IMR-90 (cell line): ENCODE results near the gene ARMC9. TPM values are rescaled to one million over a fixed set of nuclear protein-coding genes. Genes with fewer than 3 reads are reported as not detected.

Experiments
- ATAC-seq: fragments of 200-7000 bp; cut with Tn5 transposase; 2 replicates; pipeline ENCODE4 v1.9.1; 2020; ENCODE audit warnings: low read depth, mild to moderate bottlenecking, moderate library complexity
- BruUV-seq: library from RNA; stranded (reverse); fragments of 400-500 nt; replicated peaks from 2 replicates; lab custom pipeline; 2021; lab: Mats Ljungman, UMichigan
- CTCF ChIA-PET: fragments of 300-600 bp; formaldehyde crosslinking; extraction: SDS; loops from one replicate; lab custom pipeline; 2021; ENCODE audit warnings: antibody characterized with exemption; lab: Yijun Ruan, JAX
- POLR2A ChIA-PET: fragments of 300-600 bp; sonication (Branson Sonifier 250); formaldehyde crosslinking; loops from one replicate; lab custom pipeline; 2022; ENCODE audit warnings: antibody characterized with exemption; ENCODE audit not compliant: unreplicated experiment; lab: Charles Lee
- DNase-seq: peaks from one replicate; pipeline ENCODE4 v3.0.0; 2013
- H2AFZ ChIP-seq: replicated peaks from 2 replicates; pipeline ENCODE3; 2013; ENCODE audit warnings: low read length, mild to moderate bottlenecking; ENCODE audit not compliant: poor library complexity
- H2AK5ac ChIP-seq: 2 replicates; pipeline ENCODE4 v1.6.1; 2013; ENCODE audit warnings: low read depth, low read length, inconsistent platforms
- H2AK9ac ChIP-seq: replicated peaks from 2 replicates; pipeline ENCODE3; 2013; ENCODE audit warnings: mild to moderate bottlenecking, low read depth, low read length, moderate library complexity; ENCODE audit not compliant: poor library complexity
- H2BK120ac ChIP-seq: 2 replicates; pipeline ENCODE4 v1.6.1; 2013; ENCODE audit warnings: low read depth, low read length, inconsistent platforms
- H2BK15ac ChIP-seq: 3 replicates; pipeline ENCODE4 v1.6.1; 2013; ENCODE audit warnings: low read depth, low read length, inconsistent platforms
- H2BK20ac ChIP-seq: 2 replicates; pipeline ENCODE4 v1.6.1; 2013; ENCODE audit warnings: low read depth, mild to moderate bottlenecking, inconsistent platforms, low read length, moderate library complexity
- H2BK5ac ChIP-seq: 2 replicates; pipeline ENCODE4 v1.6.1; 2013; ENCODE audit warnings: mild to moderate bottlenecking, low read depth, low read length, inconsistent platforms; ENCODE audit not compliant: poor library complexity, severe bottlenecking
- H3K14ac ChIP-seq: replicated peaks from 2 replicates; pipeline ENCODE4 v1.6.1; 2013; ENCODE audit warnings: low read depth, low read length, inconsistent platforms
- H3K18ac ChIP-seq: 2 replicates; pipeline ENCODE4 v1.6.1; 2013; ENCODE audit warnings: low read depth, low read length, control low read depth
- H3K23ac ChIP-seq: 2 replicates; pipeline ENCODE4 v1.6.1; 2013; ENCODE audit warnings: low read depth, low read length, inconsistent platforms
- H3K27ac ChIP-seq: 2 replicates; pipeline ENCODE4 v1.5.1; 2013; ENCODE audit warnings: mild to moderate bottlenecking, control low read depth, low read length; ENCODE audit not compliant: insufficient read depth
- H3K27me3 ChIP-seq: 2 replicates; pipeline ENCODE4 v1.6.1; 2013; ENCODE audit warnings: low read length; ENCODE audit not compliant: control insufficient read depth, insufficient read depth
- H3K36me3 ChIP-seq: 2 replicates; pipeline ENCODE4 v1.6.1; 2013; ENCODE audit warnings: low read length, mixed read lengths; ENCODE audit not compliant: control insufficient read depth, insufficient read depth
- H3K4ac ChIP-seq: 2 replicates; pipeline ENCODE4 v1.6.1; 2013; ENCODE audit warnings: low read depth, low read length, inconsistent platforms
- H3K4me1 ChIP-seq: 2 replicates; pipeline ENCODE4 v1.6.1; 2013; ENCODE audit warnings: low read length, mixed read lengths; ENCODE audit not compliant: control insufficient read depth, insufficient read depth
- H3K4me2 ChIP-seq: 2 replicates; pipeline ENCODE4 v1.6.1; 2013; ENCODE audit warnings: low read depth, mild to moderate bottlenecking, control low read depth, low read length, moderate library complexity
- H3K4me3 ChIP-seq: 2 replicates; pipeline ENCODE4 v1.5.1; 2013; ENCODE audit warnings: low read depth, mild to moderate bottlenecking, control low read depth, low read length, moderate library complexity; ENCODE audit not compliant: insufficient read depth
- H3K56ac ChIP-seq: 2 replicates; pipeline ENCODE4 v1.6.1; 2013; ENCODE audit warnings: low read length, inconsistent platforms; ENCODE audit not compliant: insufficient read depth; ENCODE audit errors: extremely low read depth
- H3K79me1 ChIP-seq, 2 experiments: 2 replicates each; pipeline ENCODE4 v1.6.1; 2013; ENCODE audit warnings: low read length in 2 of 2, inconsistent platforms in 1 of 2, low read depth in 1 of 2
- H3K9ac ChIP-seq: 2 replicates; pipeline ENCODE4 v1.6.1; 2013; ENCODE audit warnings: low read depth, low read length, control low read depth
- H3K9me1 ChIP-seq: 2 replicates; pipeline ENCODE4 v1.6.1; 2013; ENCODE audit warnings: low read length, inconsistent platforms; ENCODE audit not compliant: insufficient read depth
- H3K9me3 ChIP-seq: 2 replicates; pipeline ENCODE4 v1.6.1; 2013; ENCODE audit warnings: low read length; ENCODE audit not compliant: control insufficient read depth, insufficient read depth
- H4K20me1 ChIP-seq: 2 replicates; pipeline ENCODE4 v1.6.1; 2013; ENCODE audit warnings: low read length, inconsistent platforms; ENCODE audit not compliant: insufficient read depth
- H4K5ac ChIP-seq: 2 replicates; pipeline ENCODE4 v1.6.1; 2013; ENCODE audit warnings: mild to moderate bottlenecking, low read depth, low read length, control low read depth
- H4K8ac ChIP-seq, 2 experiments: 2 replicates each; pipeline ENCODE4 v1.6.1; 2013; ENCODE audit warnings: low read depth in 2 of 2, low read length in 2 of 2, control low read depth in 1 of 2, inconsistent platforms in 1 of 2
- H4K91ac ChIP-seq: 2 replicates; pipeline ENCODE4 v1.6.1; 2013; ENCODE audit warnings: low read depth, low read length, inconsistent platforms; ENCODE audit not compliant: insufficient read depth
- CEBPB ChIP-seq: IDR thresholded peaks from 2 replicates; pipeline ENCODE4 v1.6.1; 2012; ENCODE audit warnings: low read depth, low read length, improper control_type of control experiment
- CHD1 ChIP-seq: IDR thresholded peaks from 2 replicates; pipeline ENCODE4 v1.6.1; 2012; ENCODE audit warnings: low read depth, low read length, improper control_type of control experiment
- CTCF ChIP-seq: conservative IDR thresholded peaks from 2 replicates; pipeline ENCODE4 v1.5.1; 2012; ENCODE audit warnings: mild to moderate bottlenecking, low read depth, low read length, improper control_type of control experiment
- MAFK ChIP-seq: IDR thresholded peaks from 2 replicates; pipeline ENCODE4 v1.6.1; 2012; ENCODE audit warnings: low read depth, low read length, improper control_type of control experiment
- MAZ ChIP-seq: IDR thresholded peaks from 2 replicates; pipeline ENCODE4 v1.6.1; 2012; ENCODE audit warnings: low read depth, mild to moderate bottlenecking, low read length, improper control_type of control experiment, moderate library complexity, borderline replicate concordance
- MXI1 ChIP-seq: IDR thresholded peaks from 2 replicates; pipeline ENCODE4 v1.6.1; 2012; ENCODE audit warnings: low read depth, mild to moderate bottlenecking, low read length, moderate library complexity, borderline replicate concordance
- POLR2A ChIP-seq: IDR thresholded peaks from 2 replicates; pipeline ENCODE4 v1.6.1; 2012; ENCODE audit warnings: mild to moderate bottlenecking, low read depth, low read length
- RAD21 ChIP-seq: IDR thresholded peaks from 2 replicates; pipeline ENCODE4 v1.6.1; 2012; ENCODE audit warnings: low read length, improper control_type of control experiment
- SMC3 ChIP-seq: fragments of 150-350 bp; IDR thresholded peaks from 2 replicates; pipeline ENCODE4 v1.6.1; 2016; ENCODE audit warnings: low read depth, mild to moderate bottlenecking, antibody characterized with exemption, low read length, moderate library complexity
- WGBS, 2 experiments: methylation state at CpG; one replicate each; pipeline versions ENCODE4 v1.1.5 to v1.1.7; 2013; ENCODE audit warnings: missing lambda C conversion rate in 2 of 2; ENCODE audit not compliant: insufficient read length in 1 of 2; ENCODE audit errors: extremely low coverage in 2 of 2; 5-methylcytosine and 5-hydroxymethylcytosine counted together
- dilution Hi-C: fragments of 300-500 bp; cut with HindIII; formaldehyde crosslinking; loops from one replicate; pipeline ENCODE4 v1.14.3; 2018; ENCODE audit warnings: low sequenced_read_pairs; ENCODE audit not compliant: unreplicated experiment
- in situ Hi-C: fragments of 300-500 bp; cut with MboI; formaldehyde crosslinking; loops from 3 replicates; pipeline ENCODE4 v1.14.3; 2019; ENCODE audit warnings: low sequenced_read_pairs, inconsistent platforms, mixed read lengths
- intact Hi-C: fragments of 100-400 bp; cut with micrococcal nuclease; formaldehyde crosslinking; loops from 2 replicates; pipeline ENCODE4 v1.10.0; 2022
- polyA plus RNA-seq, 3 experiments: library from polyadenylated mRNA; depleted of rRNA; stranded (reverse); fragments of >200 nt; gene quantifications; 2 replicates each; pipeline ENCODE4 v1.2.3, GENCODE V29; 2012; ENCODE audit warnings: low replicate concordance in 1 of 3
- total RNA-seq: library from RNA; depleted of rRNA; stranded (reverse); fragments of >200 nt; gene quantifications from 2 replicates; pipeline ENCODE4 v1.2.3, GENCODE V29; 2012
- TF ChIP-seq, protein P1 (sequence below): fragments of 150-350 bp; IDR thresholded peaks from 2 replicates; pipeline ENCODE4 v1.6.1; 2017; ENCODE audit warnings: mild to moderate bottlenecking, antibody characterized with exemption, low read length, low read depth

Gene ARMC9
- total and polyA plus RNA-seq, 2 of the 4 experiments (the other 2 are of a cell fraction), result 36.0 to 46.6 TPM

DNA sequence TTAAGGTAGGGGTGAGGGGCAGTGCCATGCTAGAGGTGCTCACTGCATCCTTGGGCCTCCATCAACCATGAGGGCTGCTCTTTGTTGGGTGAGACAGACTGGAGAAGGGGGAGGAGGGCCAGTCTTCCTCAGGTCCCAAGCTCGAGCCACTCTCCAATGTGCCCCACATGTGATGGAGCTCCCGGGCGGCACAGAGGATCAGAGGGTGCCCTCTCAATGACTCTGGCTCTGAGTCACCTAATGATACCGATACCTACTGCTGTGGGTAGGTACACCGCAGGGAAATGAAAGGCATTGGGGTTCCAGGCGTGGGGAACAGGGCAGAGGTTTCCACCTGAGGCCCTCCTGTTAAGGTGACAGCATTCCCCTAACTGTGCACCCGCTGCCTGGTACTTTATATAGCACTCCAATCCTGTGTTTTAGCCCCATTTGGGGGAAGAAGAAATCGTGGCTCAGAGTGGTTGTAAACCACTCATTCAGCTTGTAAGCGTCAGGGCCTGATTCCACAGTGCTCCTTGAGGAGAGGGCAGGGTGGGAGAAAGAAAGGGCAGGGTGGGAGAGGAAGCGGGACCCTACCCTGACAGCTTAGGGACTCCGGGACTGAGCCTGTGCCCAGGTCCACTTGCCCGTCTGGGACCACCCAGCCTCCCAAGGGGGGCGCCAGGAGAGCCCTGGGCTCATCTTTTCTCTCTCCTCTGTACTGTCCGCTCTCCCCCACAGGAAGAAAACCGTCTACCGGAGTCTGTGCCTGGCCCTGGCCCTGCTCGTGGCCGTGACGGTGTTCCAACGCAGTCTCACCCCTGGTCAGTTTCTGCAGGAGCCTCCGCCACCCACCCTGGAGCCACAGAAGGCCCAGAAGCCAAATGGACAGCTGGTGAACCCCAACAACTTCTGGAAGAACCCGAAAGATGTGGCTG lies 198.8 kb downstream of the ARMC9 start:
- Histone ChIP-seq H3K9me1 (no peaks in the 10 kb centered on the region; the same call in 1 of the 2 replicates), H4K91ac (no peak overlapping the region), H4K8ac (no peak overlapping the region), H2AFZ (no peak overlapping the region), H4K20me1 (no peaks in the 10 kb centered on the region), H3K14ac (no peak overlapping the region), H3K27ac (no peak overlapping the region), H3K9me3 (no peaks in the 10 kb centered on the region; the same call in 1 of the 2 replicates), H3K56ac (no peak overlapping the region), H3K23ac (no peak overlapping the region), H3K18ac (no peak overlapping the region), H3K27me3 (peaks cover 30% of the 10 kb centered on the region), H3K9ac (no peak overlapping the region), H2BK20ac (no peak overlapping the region), H2BK15ac (no peak overlapping the region), H2AK5ac (no peak overlapping the region), H4K5ac (no peak overlapping the region), H2BK5ac (no peak overlapping the region), H2BK120ac (no peak overlapping the region), H3K36me3 (no peaks in the 10 kb centered on the region), H3K79me1 (no peaks in the 10 kb centered on the region), H3K4me1 (peaks cover 5% of the 10 kb centered on the region), H3K4me2 (no peak overlapping the region), H3K4ac (no peak overlapping the region), H3K4me3 (no peak overlapping the region), H2AK9ac (peak overlapping the region; percentile 16)
- 93% methylated on average over 3 of the region's 22 CpGs; no CpG with 5 or more reads in 1 of the 2 experiments for WGBS, 2 experiments
- DNase-seq, result no peak
- TF ChIP-seq MAZ (no peak), RAD21 (no peak), MAFK (no peak), MXI1 (no peak), POLR2A (no peak), SMC3 (no peak), CEBPB (no peak), CTCF (no peak), CHD1 (no peak)
- TF ChIP-seq, protein P1, sequence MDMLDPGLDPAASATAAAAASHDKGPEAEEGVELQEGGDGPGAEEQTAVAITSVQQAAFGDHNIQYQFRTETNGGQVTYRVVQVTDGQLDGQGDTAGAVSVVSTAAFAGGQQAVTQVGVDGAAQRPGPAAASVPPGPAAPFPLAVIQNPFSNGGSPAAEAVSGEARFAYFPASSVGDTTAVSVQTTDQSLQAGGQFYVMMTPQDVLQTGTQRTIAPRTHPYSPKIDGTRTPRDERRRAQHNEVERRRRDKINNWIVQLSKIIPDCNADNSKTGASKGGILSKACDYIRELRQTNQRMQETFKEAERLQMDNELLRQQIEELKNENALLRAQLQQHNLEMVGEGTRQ, result no peak
- no peak for ATAC-seq
- ChIA-PET POLR2A (interaction anchor here (0.6 kb wide), 1 partner anchor 66 kb away, joined by 17 read pairs; no protein-coding TSS in a partner anchor), CTCF (no interaction called here)
- in situ Hi-C loops (no loop called here), dilution Hi-C loops (no loop called here), intact Hi-C loops (no loop called here)
- no TSS peak for BruUV-seq
